Left renal cortex interstitium (tissue), 4 donors: ENCODE measurements around the gene DPP7. TPM values are rescaled to one million over a fixed set of nuclear protein-coding genes. Genes with fewer than 3 reads are reported as not detected.

Experiments
- DNase-seq, 4 donors: peaks; one replicate each; pipeline ENCODE4 v3.0.0-alpha.2; 2013; ENCODE audit warnings: low read depth in 4 of 4, low spot score in 2 of 4, missing footprints in 1 of 4
- polyA plus RNA-seq, 4 donors: library from polyadenylated mRNA; unstranded; fragments of 120-200 nt; gene quantifications; one replicate each; pipeline ENCODE4 v1.2.1, GENCODE V29; 2013; ENCODE audit not compliant: insufficient read length in 4 of 4

Gene DPP7
- polyA plus RNA-seq, 4 donors = 14.5 to 31.9 (median 25.1) TPM

- DNase-seq = no peak
These were observed 961 bp downstream of the DPP7 start for GRCh38 chr9:137113385-137114159.

- no peak for DNase-seq
These were observed 1.8 kb downstream of the DPP7 start for GRCh38 chr9:137112564-137113384.

DNA sequence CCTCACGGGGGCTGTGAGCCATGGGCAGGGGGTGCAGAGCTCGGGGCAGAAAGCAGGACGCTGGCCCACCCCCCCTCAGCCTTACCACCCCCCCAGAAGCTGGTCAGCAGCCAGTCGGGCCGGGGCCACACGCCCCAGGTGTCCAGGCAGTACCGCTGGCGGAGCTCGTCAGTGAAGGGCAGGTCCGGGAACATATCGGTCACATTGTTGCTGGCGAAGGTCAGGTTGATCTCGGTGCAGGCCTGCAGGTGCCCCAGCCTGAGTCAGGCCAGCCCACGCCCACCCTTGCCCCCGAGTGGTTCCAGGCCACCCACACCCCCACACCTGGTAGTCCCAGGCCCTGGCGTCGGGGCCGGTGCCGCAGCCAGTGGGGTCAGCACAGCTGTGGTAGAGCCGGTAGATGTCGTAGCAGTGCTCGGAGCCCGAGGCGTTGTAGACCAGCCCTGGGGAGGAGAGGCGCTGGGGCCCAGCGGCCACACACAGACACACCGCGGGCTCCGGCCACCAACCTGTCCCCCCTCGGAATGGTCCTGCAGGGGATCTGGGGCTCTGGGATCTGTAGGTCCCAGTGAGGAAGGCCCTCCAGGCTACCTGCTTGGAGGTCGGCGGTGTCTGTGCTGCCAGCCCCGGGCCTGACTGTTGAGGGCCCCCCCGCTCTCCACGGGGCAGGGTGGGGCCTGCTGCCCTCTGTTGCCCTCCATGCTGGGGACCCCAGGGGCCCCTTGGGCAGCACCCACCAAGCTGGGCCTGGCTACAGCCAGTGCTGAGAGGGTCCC lies 2.6 kb downstream of the DPP7 start:
- no peak for DNase-seq

GRCh38 chr9:137110911-137111787 lies 3.4 kb downstream of the DPP7 start:
- no peak for DNase-seq

DNA sequence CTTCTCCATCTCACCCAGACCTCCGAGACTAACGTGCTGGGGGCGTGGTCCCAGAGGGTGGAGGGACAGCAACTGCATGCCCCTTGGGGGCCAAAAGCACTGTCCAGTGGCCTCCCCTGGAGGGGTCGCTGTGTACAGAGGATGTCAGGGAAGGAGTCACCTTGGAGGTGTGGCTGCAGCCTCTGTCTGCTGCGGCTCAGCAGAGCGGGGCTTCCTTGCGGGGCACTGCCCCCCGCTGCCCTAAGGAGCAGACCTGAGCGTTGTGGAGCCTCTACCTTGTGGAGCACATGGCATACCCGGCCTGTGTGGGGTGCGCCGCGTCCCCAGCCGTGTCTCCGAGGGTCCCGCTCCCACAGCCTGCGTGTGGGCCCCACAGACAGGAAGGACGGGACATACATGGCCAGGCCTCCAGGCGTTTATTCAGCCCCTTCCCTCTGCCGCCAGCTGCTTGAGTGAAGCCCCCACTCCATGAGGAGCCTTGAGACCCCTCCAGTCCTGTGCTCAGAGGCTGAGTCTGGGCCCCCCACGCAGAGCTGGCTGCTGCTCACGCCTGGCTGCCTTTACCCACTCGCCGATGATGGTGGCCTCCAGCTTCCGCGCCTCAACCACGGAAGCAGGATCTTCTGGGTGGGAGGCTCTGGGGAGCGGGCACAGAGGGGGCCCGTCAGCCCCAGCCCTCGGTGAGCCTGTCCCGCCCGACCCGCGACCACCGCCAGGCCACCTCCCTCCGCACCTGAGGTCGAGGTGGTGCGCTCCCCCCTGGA lies 4.2 kb downstream of the DPP7 start:
- DNase-seq = no peak

GRCh38 chr9:137109250-137110146 lies 5.0 kb downstream of the DPP7 start:
- DNase-seq = no peak

- DNase-seq = no peak
These were observed 5.8 kb downstream of the DPP7 start for GRCh38 chr9:137108608-137109249.

GRCh38 chr9:137107982-137108381 lies 6.6 kb downstream of the DPP7 start:
- no peak for DNase-seq

- DNase-seq = no peak
These were observed 7.1 kb downstream of the DPP7 start for GRCh38 chr9:137107312-137107921.

DNA sequence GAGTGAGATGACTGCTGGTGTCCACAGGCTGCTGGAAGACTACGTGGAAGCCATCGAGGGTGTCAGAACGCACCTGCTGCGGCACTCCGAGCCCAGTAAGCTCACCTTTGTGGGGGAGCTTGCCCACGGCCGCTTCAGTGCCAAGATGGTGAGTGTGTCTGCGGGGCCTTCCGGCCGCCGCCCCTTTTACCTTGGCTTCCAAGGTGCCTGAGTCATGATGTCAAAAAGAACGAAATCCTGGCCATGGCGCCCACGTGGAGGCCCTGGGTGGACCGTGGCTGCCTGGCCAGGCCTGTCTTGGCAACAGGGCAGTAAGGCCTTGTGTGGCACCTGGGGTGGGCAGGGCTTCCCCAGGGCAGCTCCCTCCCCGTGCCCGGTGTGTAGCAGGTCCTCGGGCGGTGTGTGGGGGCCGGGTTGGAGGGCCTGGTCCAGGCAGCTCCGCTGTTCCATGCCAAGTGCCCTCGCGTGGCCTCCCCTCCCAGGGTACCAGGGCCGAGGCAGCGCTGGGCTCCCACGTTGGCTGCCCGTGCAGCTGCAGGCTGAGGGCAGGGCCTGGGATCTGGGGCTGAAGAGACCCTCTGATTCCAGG lies 7.8 kb downstream of the DPP7 start:
- DNase-seq = no peak

DNA sequence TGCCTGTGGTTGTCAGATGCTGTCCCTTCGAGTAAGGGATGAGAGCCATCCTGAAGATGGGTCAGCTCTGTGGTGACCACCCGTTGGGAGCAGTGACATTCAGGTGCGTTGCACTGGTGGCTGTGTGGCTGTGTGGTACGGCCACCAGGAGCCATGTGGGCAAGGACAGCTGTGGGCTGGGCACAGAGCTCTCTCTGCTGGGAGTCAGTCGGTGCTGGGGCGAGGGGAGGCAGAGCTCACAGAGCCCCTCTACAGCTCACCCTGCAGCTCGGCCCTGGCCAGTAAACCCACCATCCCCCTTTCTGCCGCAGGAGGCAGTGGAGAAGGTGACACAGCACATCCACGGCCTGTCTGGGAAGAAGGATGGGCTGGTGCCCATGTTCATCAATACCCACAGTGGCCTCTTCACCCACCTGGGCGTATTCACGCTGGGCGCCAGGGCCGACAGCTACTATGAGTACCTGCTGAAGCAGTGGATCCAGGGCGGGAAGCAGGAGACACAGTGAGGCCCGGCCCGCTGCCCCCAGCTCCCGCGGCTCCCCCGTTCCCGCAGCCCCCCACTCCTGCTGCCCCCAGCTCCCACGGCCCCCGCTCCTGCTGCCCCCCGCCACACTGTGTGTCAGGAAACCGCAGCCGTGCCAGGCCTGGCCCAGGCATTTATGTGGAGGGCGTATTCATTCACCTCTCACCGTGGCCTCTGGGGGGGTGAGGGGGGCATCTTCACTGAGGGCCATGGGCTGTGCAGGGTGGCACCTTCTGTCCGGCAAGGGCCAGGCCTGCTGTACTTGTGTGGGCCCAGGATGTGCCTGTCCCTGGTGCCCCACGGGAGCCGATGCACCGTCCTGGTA lies 8.5 kb downstream of the DPP7 start:
- DNase-seq = no peak

DNA sequence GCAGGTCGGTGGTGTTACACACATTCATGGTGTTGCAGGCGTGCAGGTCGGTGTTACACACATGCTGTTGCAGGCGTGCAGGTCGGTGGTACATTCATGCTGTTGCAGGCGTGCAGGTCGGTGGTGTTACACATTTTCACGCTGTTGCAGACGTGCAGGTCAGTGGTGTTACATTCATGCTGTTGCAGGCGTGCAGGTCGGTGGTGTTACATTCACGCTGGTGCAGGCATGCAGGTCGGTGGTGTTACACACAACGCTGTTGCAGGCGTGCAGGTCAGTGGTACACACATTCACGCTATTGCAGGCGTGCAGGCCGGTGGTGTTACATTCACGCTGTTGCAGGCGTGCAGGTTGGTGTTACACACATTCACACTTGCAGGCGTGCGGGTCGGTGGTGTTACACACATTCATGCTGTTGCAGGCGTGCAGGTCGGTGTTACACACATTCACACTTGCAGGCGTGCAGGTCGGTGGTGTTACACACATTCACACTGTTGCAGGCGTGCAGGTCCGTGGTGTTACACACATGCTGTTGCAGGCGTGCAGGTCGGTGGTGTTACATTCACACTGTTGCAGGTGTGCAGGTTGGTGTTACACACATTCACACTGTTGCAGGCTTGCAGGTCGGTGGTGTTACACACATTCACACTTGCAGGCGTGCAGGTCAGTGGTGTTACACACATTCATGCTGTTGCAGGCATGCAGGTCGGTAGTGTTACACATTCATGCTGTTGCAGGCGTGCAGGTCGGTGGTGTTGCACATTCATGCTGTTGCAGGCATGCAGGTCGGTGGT lies 11.1 kb downstream of the DPP7 start:
- no peak for DNase-seq

- no peak for DNase-seq
These were observed 15.3 kb downstream of the DPP7 start for GRCh38 chr9:137099231-137099630.

DNA sequence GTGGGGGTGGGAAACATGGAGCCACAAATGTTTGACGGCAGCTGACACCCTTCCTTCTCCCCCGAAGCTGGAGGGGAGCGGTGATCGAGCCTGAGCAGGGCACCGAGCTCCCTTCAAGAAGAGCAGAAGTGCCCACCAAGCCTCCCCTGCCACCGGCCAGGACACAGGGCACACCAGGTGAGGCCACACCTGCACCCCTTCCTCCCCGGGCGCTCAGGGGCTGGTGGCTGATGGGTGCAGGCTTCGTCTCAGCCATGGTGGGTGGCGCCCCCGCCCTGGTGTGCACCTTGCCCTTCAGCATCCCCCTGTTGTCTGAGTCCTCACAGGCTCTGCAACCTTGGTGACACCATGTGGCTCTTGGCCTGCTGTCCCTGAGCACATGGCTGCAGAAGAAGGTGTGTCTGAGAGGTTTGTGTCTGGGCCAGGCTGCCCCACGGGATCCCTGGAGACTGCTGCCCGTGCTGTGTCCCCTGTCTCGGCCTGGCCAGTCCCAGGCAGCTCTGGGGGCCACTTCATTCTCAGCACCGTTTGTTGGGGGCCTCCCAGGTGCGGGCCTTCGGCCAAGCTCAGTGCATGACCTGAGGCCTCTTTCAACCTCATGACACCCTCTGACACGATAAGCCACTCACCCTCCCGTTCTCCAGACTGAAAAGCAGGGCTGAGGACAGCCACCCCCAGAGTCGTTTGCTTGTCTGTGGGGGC lies 16.6 kb downstream of the DPP7 start:
- no peak for DNase-seq
